Endothelial cell of umbilical vein (primary cell): ENCODE results near the gene PTOV1.

Source experiments
- CTCF ChIP-seq, 2 donors: IDR thresholded peaks; 1 replicate in 1 of 2; 2 replicates in 1 of 2; pipeline ENCODE4 v1.5.1; 2011; ENCODE audit warnings: low read length in 2 of 2, mild to moderate bottlenecking in 2 of 2, moderate library complexity in 2 of 2, control low read depth in 1 of 2, inconsistent platforms in 1 of 2, low read depth in 1 of 2; ENCODE audit not compliant: insufficient read depth in 1 of 2; ENCODE audit errors: extremely low read depth in 1 of 2
- GATA2 ChIP-seq: IDR thresholded peaks from 2 replicates; pipeline ENCODE4 v1.7.0; 2011; ENCODE audit warnings: low read depth, mild to moderate bottlenecking, moderate library complexity, mixed read lengths, low read length; ENCODE audit not compliant: insufficient read length, insufficient read depth
- JUN ChIP-seq: IDR thresholded peaks from 2 replicates; pipeline ENCODE4 v1.6.1; 2011; ENCODE audit warnings: borderline replicate concordance, low read depth; ENCODE audit not compliant: insufficient read length, insufficient read depth
- POLR2A ChIP-seq: IDR thresholded peaks from 2 replicates; pipeline ENCODE4 v1.6.1; 2012; ENCODE audit warnings: low read depth, mild to moderate bottlenecking, control low read depth, low read length

DNA sequence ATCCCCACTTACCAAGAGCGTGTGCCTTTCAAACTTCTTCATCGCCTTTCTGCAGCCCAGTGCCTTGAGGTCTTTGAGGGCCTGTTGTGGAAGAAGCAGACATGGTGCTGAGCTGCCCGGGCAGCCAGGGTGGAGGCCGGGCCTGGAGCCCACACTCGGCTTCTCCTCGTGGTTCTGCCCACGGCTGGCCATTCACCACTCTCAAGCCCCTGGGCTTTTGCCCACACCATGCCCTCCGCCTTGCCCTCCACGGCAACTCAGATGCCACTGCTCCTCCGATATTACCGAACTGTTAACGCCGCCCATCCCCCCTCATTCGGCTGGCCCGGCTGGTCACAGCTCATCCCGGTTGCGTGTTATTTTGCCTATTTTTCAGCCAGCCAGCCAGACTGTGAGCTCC, 40.4 kb downstream of the PTOV1 start:
- no peak for TF ChIP-seq CTCF (IDR thresholded peaks at IDR 0.05; ENCODE audit: extremely low read depth in 1 of 2, insufficient read depth in 1 of 2, low read depth in 1 of 2, low read length in 2 of 2)
- no peak for TF ChIP-seq POLR2A
- no peak for TF ChIP-seq GATA2
- no peak for TF ChIP-seq JUN
